Urinary bladder (tissue), 4 donors: ENCODE measurements around the gene TAS2R16. TPM values are rescaled to one million over a fixed set of nuclear protein-coding genes. Genes with fewer than 3 reads are reported as not detected.

Experiments
- DNase-seq: peaks from one replicate; pipeline ENCODE4 v3.0.0-alpha.2; 2015; ENCODE audit errors: extremely low spot score
- H3K27ac ChIP-seq: one replicate; pipeline ENCODE4 v1.5.1; 2013; ENCODE audit warnings: low read depth, mild to moderate bottlenecking, moderate library complexity
- H3K36me3 ChIP-seq: one replicate; pipeline ENCODE4 v1.6.1; 2013; ENCODE audit warnings: mild to moderate bottlenecking, moderate library complexity; ENCODE audit not compliant: insufficient read depth
- H3K4me1 ChIP-seq: one replicate; pipeline ENCODE4 v1.6.1; 2013; ENCODE audit warnings: mild to moderate bottlenecking, moderate library complexity; ENCODE audit not compliant: insufficient read depth
- H3K4me3 ChIP-seq: one replicate; pipeline ENCODE4 v1.5.1; 2013; ENCODE audit warnings: low read depth, low read length
- whole genome bisulfite sequencing: extraction: QIAGEN DNeasy Blood & Tissue Kit; methylation state at CpG from one replicate; pipeline ENCODE4 v1.1.7; 2013; 5-methylcytosine and 5-hydroxymethylcytosine counted together
- polyA plus RNA-seq: library from polyadenylated mRNA; stranded (reverse); fragments of 200-250 nt; gene quantifications from one replicate; pipeline ENCODE4 v1.2.3, GENCODE V29; 2013
- total RNA-seq: library from RNA; depleted of rRNA; stranded (reverse); fragments of >200 nt; gene quantifications from one replicate; pipeline ENCODE4 v1.2.3, GENCODE V29; 2014
- donor health status: healthy with polysubstance abuse.
- donor health status: healthy.

TAS2R16 gene
- total and polyA plus RNA-seq, 2 donors, result not detected

GRCh38 chr7:122951006-122951405, 44.5 kb downstream of the TAS2R16 start:
- Histone ChIP-seq H3K36me3 (no peaks in the 10 kb centered on the region), H3K27ac (no peak overlapping the region), H3K4me1 (no peaks in the 10 kb centered on the region), H3K4me3 (no peak overlapping the region)
- WGBS, result 82% methylated on average over 2 of the region's 2 CpGs
- no peak for DNase-seq

- Histone ChIP-seq H3K4me3 (no peak overlapping the region), H3K4me1 (no peaks in the 10 kb centered on the region), H3K27ac (no peak overlapping the region), H3K36me3 (no peaks in the 10 kb centered on the region)
- WGBS, result 87% methylated on average over 1 of the region's 1 CpG
- no peak for DNase-seq
Observed at GRCh38 chr7:122949186-122949585, 46.3 kb downstream of the TAS2R16 start.

Other genes starting within 250 kb of the TAS2R16 start
- gene CADPS2, start 109.2 kb downstream of the TAS2R16 start, total RNA-seq, result 36.0 TPM
- 5.5 TPM for gene CADPS2, start 109.2 kb downstream of the TAS2R16 start, polyA plus RNA-seq
- not detected for gene SLC13A1, start 204.3 kb upstream of the TAS2R16 start, total RNA-seq
- gene SLC13A1, start 204.3 kb upstream of the TAS2R16 start, polyA plus RNA-seq, result not detected